K562 (cell line): ENCODE results near the gene EPB41L4A. TPM values are rescaled to one million over a fixed set of nuclear protein-coding genes. Genes with fewer than 3 reads are reported as not detected.

Experiments used
- CXXC5 ChIP-seq: fragments of 250-450 bp; sonication (Bioruptor Pico); IDR thresholded peaks from 2 replicates; pipeline ENCODE4 v1.8.0; 2022; ENCODE audit warnings: inconsistent platforms, mild to moderate bottlenecking, moderate library complexity
- EZH2 ChIP-seq: IDR thresholded peaks from 2 replicates; pipeline ENCODE4 v1.6.1; 2012; ENCODE audit warnings: low read depth, mild to moderate bottlenecking, inconsistent platforms, low read length, borderline replicate concordance
- GTF2E2 ChIP-seq: fragments of 200-800 bp; sonication (Bioruptor generic); IDR thresholded peaks from 2 replicates; pipeline ENCODE4 v1.6.1; 2016; ENCODE audit warnings: missing genetic modification characterization, missing compliant biosample characterization
- LCOR ChIP-seq: sonication (generic); formaldehyde crosslinking; IDR thresholded peaks from 2 replicates; pipeline ENCODE4 v1.8.0; 2022; ENCODE audit warnings: mild to moderate bottlenecking, missing genetic modification reagents
- MCM3 ChIP-seq: fragments of 450-650 bp; IDR thresholded peaks from 2 replicates; pipeline ENCODE4 v1.6.1; 2016
- MEIS2 ChIP-seq: fragments of 450-650 bp; IDR thresholded peaks from 2 replicates; pipeline ENCODE4 v1.6.1; 2014; ENCODE audit warnings: mild to moderate bottlenecking; ENCODE audit not compliant: partially characterized antibody
- NBN ChIP-seq: fragments of 450-650 bp; IDR thresholded peaks from 2 replicates; pipeline ENCODE4 v1.6.1; 2016; ENCODE audit warnings: low read depth, mild to moderate bottlenecking
- NCOA1 ChIP-seq: fragments of 450-650 bp; IDR thresholded peaks from 2 replicates; pipeline ENCODE4 v1.6.1; 2016; ENCODE audit warnings: low read depth
- NCOR1 ChIP-seq: fragments of 450-650 bp; IDR thresholded peaks from 2 replicates; pipeline ENCODE4 v1.6.1; 2016; ENCODE audit warnings: mild to moderate bottlenecking, moderate library complexity
- NFE2 ChIP-seq: IDR thresholded peaks from 2 replicates; pipeline ENCODE4 v1.6.1; 2014; ENCODE audit warnings: antibody characterized with exemption, low read depth
- PCBP1 ChIP-seq: fragments of 200-400 bp; formaldehyde crosslinking; IDR thresholded peaks from 2 replicates; pipeline ENCODE4 v1.6.1; 2018; ENCODE audit warnings: mild to moderate bottlenecking, low read depth, low read length; ENCODE audit not compliant: poor library complexity, severe bottlenecking
- PHB ChIP-seq: fragments of 250-450 bp; sonication (Bioruptor Pico); IDR thresholded peaks from 2 replicates; pipeline ENCODE4 v1.5.0; 2021
- RBM25 ChIP-seq: fragments of 200-400 bp; formaldehyde crosslinking; IDR thresholded peaks from 2 replicates; pipeline ENCODE4 v1.6.1; 2018; ENCODE audit warnings: low read length, low read depth, moderate library complexity; ENCODE audit not compliant: severe bottlenecking
- TAL1 ChIP-seq: fragments of 450-650 bp; IDR thresholded peaks from 2 replicates; pipeline ENCODE4 v1.6.1; 2016; ENCODE audit warnings: mild to moderate bottlenecking
- TBL1XR1 ChIP-seq, 2 experiments: IDR thresholded peaks; 2 replicates each; pipeline ENCODE4 v1.6.1; 2012; ENCODE audit warnings: improper control_type of control experiment in 2 of 2, low read length in 2 of 2, mild to moderate bottlenecking in 1 of 2
- ZBTB43 ChIP-seq: sonication (generic); formaldehyde crosslinking; IDR thresholded peaks from 2 replicates; pipeline ENCODE4 v1.8.0; 2023; ENCODE audit warnings: mild to moderate bottlenecking, missing genetic modification reagents
- ZBTB5 ChIP-seq: fragments of 450-650 bp; IDR thresholded peaks from 2 replicates; pipeline ENCODE4 v1.6.1; 2017; ENCODE audit warnings: antibody characterized with exemption
- ZNF121 ChIP-seq: sonication (generic); formaldehyde crosslinking; conservative IDR thresholded peaks from 2 replicates; pipeline ENCODE4 v1.8.0; 2022; ENCODE audit warnings: missing genetic modification reagents
- ZNF511 ChIP-seq: sonication (generic); formaldehyde crosslinking; IDR thresholded peaks from 2 replicates; pipeline ENCODE4 v1.8.0; 2022; ENCODE audit warnings: mild to moderate bottlenecking, missing genetic modification reagents
- polyA plus RNA-seq, 8 experiments: library from polyadenylated mRNA; depleted of rRNA in 4 of 8; stranded (reverse) in 5 of 8; unstranded in 3 of 8; fragments of >200 nt; fragmentation: Nextera tagmentation in 2 of 8; fragmentation: Illumina TruSeq in 1 of 8; extraction: Ambion mirVana in 2 of 8; extraction: Trizol in 1 of 8; gene quantifications; 2 replicates each; pipeline versions ENCODE4 v1.2.1 to v1.2.3, GENCODE V29; 2011 to 2014; ENCODE audit warnings: inconsistent platforms in 1 of 8, missing spikeins in 1 of 8
- total RNA-seq, 7 experiments: library from RNA; depleted of rRNA in 6 of 7; stranded (reverse); fragments of >200 nt in 6 of 7; fragmentation: Illumina TruSeq in 2 of 7; extraction: Trizol in 2 of 7; gene quantifications; 2 replicates each; pipeline versions ENCODE4 v1.2.1 to v1.2.3, GENCODE V29; 2011 to 2021; ENCODE audit warnings: low replicate concordance in 1 of 7
- TF ChIP-seq, protein P1 (sequence below): fragments of 450-650 bp; IDR thresholded peaks from 2 replicates; pipeline ENCODE4 v1.6.1; 2016
- TF ChIP-seq, protein P2 (sequence below): fragments of 250-450 bp; sonication (Bioruptor Pico); IDR thresholded peaks from 2 replicates; pipeline ENCODE4 v1.4.0; 2020; ENCODE audit warnings: mild to moderate bottlenecking, moderate library complexity, borderline replicate concordance

The EPB41L4A gene
- total and polyA plus RNA-seq, 9 of the 15 experiments (the other 6 are each of a cell fraction or from before 2014, with no cell fraction given): 0.04 to 0.35 (median 0.12) TPM; not detected in 3

DNA sequence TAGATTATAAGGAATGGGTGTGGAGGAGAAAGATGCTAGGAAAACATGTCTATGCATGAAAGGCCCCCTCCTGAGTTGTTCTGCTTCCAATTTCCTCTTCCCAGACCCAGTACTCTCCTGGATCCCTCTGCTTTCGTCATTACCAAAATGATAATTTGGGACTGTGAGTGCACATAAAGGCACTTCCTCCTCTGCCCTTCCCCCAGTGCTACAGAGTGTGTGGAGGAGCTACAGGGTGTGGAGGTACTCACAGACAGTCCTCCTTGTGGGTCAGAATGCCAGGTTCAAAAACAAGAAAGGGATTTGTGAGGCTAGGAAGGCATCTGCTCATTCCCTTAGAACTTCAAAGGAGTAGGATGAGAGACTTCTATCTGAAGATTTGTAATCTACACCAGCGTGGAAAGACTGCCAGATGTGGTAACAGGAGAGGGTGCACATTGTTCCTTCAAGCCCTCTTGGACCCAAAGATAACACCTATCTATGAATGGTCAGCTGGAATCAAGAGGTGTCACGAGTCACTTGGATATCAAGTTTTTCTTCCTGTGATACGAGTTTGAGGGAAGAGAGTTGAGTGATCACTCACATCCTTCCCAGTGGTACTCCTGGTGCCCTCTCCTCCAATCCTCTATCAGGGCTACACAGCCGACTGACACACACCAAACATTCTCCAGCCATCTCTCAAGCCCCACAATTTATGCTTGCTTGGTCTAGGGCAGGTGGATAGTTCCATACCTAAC, 201.1 kb downstream of the EPB41L4A start (continued):
- TF ChIP-seq NCOR1 (peak; percentile 9; the same call in 1 of the 2 replicates), RBM25 (no peak), PCBP1 (no peak), NFE2 (no peak), NCOA1 (no peak), ZBTB43 (CRISPR knock-in tag) (no peak), PHB (no peak), MCM3 (no peak), CXXC5 (CRISPR knock-in tag) (peak; percentile 54; the same call in 1 of the 2 replicates), ZBTB5 (no peak), GTF2E2 (no peak), LCOR (0 out of 2 replicates have a peak, but pooled peaks have one; percentile 22), TAL1 (peak; percentile 64; the same call in 1 of the 2 replicates), TBL1XR1 (IDR thresholded peaks at IDR 0.05; ENCODE audit: low read length in 2 of 2) (no peak), MEIS2 (peak; percentile 3), NBN (no peak), ZNF121 (no peak), EZH2 (no peak), ZNF511 (CRISPR knock-in tag) (no peak)
- TF ChIP-seq, protein P1, sequence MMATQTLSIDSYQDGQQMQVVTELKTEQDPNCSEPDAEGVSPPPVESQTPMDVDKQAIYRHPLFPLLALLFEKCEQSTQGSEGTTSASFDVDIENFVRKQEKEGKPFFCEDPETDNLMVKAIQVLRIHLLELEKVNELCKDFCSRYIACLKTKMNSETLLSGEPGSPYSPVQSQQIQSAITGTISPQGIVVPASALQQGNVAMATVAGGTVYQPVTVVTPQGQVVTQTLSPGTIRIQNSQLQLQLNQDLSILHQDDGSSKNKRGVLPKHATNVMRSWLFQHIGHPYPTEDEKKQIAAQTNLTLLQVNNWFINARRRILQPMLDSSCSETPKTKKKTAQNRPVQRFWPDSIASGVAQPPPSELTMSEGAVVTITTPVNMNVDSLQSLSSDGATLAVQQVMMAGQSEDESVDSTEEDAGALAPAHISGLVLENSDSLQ: no peak
- TF ChIP-seq, protein P2, sequence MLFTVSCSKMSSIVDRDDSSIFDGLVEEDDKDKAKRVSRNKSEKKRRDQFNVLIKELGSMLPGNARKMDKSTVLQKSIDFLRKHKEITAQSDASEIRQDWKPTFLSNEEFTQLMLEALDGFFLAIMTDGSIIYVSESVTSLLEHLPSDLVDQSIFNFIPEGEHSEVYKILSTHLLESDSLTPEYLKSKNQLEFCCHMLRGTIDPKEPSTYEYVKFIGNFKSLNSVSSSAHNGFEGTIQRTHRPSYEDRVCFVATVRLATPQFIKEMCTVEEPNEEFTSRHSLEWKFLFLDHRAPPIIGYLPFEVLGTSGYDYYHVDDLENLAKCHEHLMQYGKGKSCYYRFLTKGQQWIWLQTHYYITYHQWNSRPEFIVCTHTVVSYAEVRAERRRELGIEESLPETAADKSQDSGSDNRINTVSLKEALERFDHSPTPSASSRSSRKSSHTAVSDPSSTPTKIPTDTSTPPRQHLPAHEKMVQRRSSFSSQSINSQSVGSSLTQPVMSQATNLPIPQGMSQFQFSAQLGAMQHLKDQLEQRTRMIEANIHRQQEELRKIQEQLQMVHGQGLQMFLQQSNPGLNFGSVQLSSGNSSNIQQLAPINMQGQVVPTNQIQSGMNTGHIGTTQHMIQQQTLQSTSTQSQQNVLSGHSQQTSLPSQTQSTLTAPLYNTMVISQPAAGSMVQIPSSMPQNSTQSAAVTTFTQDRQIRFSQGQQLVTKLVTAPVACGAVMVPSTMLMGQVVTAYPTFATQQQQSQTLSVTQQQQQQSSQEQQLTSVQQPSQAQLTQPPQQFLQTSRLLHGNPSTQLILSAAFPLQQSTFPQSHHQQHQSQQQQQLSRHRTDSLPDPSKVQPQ (CRISPR knock-in tag): 0 out of 2 replicates have a peak, but pooled peaks have one; percentile 21
